ENCODE results near the gene GSX2. TPM values are rescaled to one million over a fixed set of nuclear protein-coding genes. Genes with fewer than 3 reads are reported as not detected.

Gene GSX2
- polyA plus RNA-seq, 1 donor (not counting 4 experiments of a cell fraction or from before 2014, with no cell fraction given): not detected

DNA sequence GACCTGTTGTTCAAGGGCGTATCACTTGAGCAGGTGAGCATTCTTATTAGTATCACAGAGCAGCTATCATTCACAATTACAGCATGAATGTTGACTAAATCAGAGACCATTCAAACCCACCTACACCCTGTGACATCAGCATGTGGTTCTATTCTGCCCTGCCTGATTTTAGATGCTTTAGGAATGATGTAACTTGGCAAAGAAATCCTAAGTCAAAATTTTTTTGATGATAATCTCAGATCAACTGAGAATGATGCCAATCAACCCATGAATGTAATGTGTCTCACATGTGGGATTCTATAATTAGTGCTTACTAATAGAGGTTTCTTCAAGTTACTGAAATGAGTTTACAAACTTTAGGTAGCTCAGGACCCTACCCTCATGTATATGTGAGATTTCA, 22.2 kb upstream of the GSX2 start:
- H3K4me2 ChIP-seq (ENCODE audit: control insufficient read depth, extremely low read depth, insufficient read depth, low read depth, low read length): peak overlapping the region; percentile 7

DNA sequence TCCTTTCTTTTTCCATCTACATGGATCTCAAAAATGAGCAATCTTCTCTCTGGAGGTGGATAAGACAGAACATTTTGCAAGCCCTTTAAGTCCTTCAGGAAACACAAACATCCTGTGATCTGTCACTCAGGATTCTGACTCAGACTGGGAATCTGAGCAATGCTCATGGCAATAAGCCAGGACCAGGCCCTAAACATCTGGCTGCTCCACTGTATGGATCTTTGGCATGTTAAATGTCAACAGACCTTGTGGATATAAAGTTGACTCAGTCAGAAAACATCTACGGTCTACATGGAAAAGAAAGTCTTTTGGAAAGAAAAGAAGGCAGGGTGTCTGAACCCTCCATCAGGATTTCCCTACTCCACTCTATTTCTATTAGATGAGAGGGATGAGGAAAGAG, 17.8 kb upstream of the GSX2 start:
- TF ChIP-seq, protein P1, sequence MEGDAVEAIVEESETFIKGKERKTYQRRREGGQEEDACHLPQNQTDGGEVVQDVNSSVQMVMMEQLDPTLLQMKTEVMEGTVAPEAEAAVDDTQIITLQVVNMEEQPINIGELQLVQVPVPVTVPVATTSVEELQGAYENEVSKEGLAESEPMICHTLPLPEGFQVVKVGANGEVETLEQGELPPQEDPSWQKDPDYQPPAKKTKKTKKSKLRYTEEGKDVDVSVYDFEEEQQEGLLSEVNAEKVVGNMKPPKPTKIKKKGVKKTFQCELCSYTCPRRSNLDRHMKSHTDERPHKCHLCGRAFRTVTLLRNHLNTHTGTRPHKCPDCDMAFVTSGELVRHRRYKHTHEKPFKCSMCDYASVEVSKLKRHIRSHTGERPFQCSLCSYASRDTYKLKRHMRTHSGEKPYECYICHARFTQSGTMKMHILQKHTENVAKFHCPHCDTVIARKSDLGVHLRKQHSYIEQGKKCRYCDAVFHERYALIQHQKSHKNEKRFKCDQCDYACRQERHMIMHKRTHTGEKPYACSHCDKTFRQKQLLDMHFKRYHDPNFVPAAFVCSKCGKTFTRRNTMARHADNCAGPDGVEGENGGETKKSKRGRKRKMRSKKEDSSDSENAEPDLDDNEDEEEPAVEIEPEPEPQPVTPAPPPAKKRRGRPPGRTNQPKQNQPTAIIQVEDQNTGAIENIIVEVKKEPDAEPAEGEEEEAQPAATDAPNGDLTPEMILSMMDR (optimal IDR thresholded peaks at IDR 0.05 in 1 of 3, IDR thresholded peaks at IDR 0.05 in 1 of 3, conservative IDR thresholded peaks at IDR 0.05 in 1 of 3; ENCODE audit: extremely low read depth in 1 of 3, insufficient read depth in 2 of 3, low read length in 3 of 3): no peak
- TF ChIP-seq EZH2 (IDR thresholded peaks at IDR 0.05; ENCODE audit: low read length): no peak
- Histone ChIP-seq H3K79me2 (ENCODE audit: control insufficient read depth, insufficient read depth, low read length) (no peaks in the 10 kb centered on the region), H3K4me3 (ENCODE audit: control insufficient read depth in 2 of 3, extremely low read depth in 1 of 3, insufficient read depth in 2 of 3, low read depth in 1 of 3, low read length in 3 of 3) (peak overlapping the region in 2 of 3 experiments; percentile 16 to 25), H3K4me1 (ENCODE audit: control insufficient read depth, extremely low read depth, insufficient read depth, low read length) (peaks cover 35% of the 10 kb centered on the region), H2AFZ (ENCODE audit: control insufficient read depth, low read length) (no peak overlapping the region), H3K27ac (ENCODE audit: control insufficient read depth, insufficient read depth, low read length) (peak overlapping the region; percentile 32), H4K20me1 (ENCODE audit: control insufficient read depth, extremely low read depth, insufficient read depth, low read length) (no peaks in the 10 kb centered on the region), H3K9me1 (ENCODE audit: control insufficient read depth, extremely low read depth, insufficient read depth, low read length) (no peaks in the 10 kb centered on the region), H3K4me2 (ENCODE audit: control insufficient read depth, extremely low read depth, insufficient read depth, low read depth, low read length) (peak overlapping the region; percentile 72), H3K9me3 (ENCODE audit: control insufficient read depth, low read depth, low read length) (no peaks in the 10 kb centered on the region), H3K9ac (ENCODE audit: control insufficient read depth, extremely low read depth, insufficient read depth, low read length) (no peak overlapping the region), H3K27me3 (ENCODE audit: control insufficient read depth, extremely low read depth, insufficient read depth, low read length) (no peaks in the 10 kb centered on the region), H3K36me3 (ENCODE audit: control insufficient read depth in 2 of 2, extremely low read depth in 1 of 2, insufficient read depth in 2 of 2, low read length in 2 of 2) (no peaks in the 10 kb centered on the region)
- peak; percentile 99 for FAIRE-seq
- dilution Hi-C loops (cut with MboI; ENCODE audit: extremely low pct_ligation_motif_present, low sequenced_read_pairs): no loop called here
- peak; percentile 86 for DNase-seq (ENCODE audit: low read depth, low spot score)

More for the DNA sequence above, 22.2 kb upstream of the GSX2 start:
- H3K9me3 ChIP-seq (ENCODE audit: control insufficient read depth, low read depth, low read length): no peaks in the 10 kb centered on the region
- no peak for TF ChIP-seq EZH2 (IDR thresholded peaks at IDR 0.05; ENCODE audit: low read length)
- TF ChIP-seq, protein P1 (optimal IDR thresholded peaks at IDR 0.05 in 1 of 3, IDR thresholded peaks at IDR 0.05 in 1 of 3, conservative IDR thresholded peaks at IDR 0.05 in 1 of 3; ENCODE audit: extremely low read depth in 1 of 3, insufficient read depth in 2 of 3, low read length in 3 of 3): no peak
- dilution Hi-C loops (cut with MboI; ENCODE audit: extremely low pct_ligation_motif_present, low sequenced_read_pairs): no loop called here
- no peak overlapping the region for H3K4me3 ChIP-seq (ENCODE audit: control insufficient read depth in 2 of 3, extremely low read depth in 1 of 3, insufficient read depth in 2 of 3, low read depth in 1 of 3, low read length in 3 of 3)
- no peaks in the 10 kb centered on the region for H3K79me2 ChIP-seq (ENCODE audit: control insufficient read depth, insufficient read depth, low read length)
- H3K9me1 ChIP-seq (ENCODE audit: control insufficient read depth, extremely low read depth, insufficient read depth, low read length): no peaks in the 10 kb centered on the region
- no peaks in the 10 kb centered on the region for H3K36me3 ChIP-seq (ENCODE audit: control insufficient read depth in 2 of 2, extremely low read depth in 1 of 2, insufficient read depth in 2 of 2, low read length in 2 of 2)
- H4K20me1 ChIP-seq (ENCODE audit: control insufficient read depth, extremely low read depth, insufficient read depth, low read length): no peaks in the 10 kb centered on the region
- H2AFZ ChIP-seq (ENCODE audit: control insufficient read depth, low read length): no peak overlapping the region
- H3K27ac ChIP-seq (ENCODE audit: control insufficient read depth, insufficient read depth, low read length): peak overlapping the region; percentile 5
- FAIRE-seq (peak; percentile 93), DNase-seq (ENCODE audit: low read depth, low spot score) (no peak)
- peaks cover 34% of the 10 kb centered on the region for H3K4me1 ChIP-seq (ENCODE audit: control insufficient read depth, extremely low read depth, insufficient read depth, low read length)
- no peaks in the 10 kb centered on the region for H3K27me3 ChIP-seq (ENCODE audit: control insufficient read depth, extremely low read depth, insufficient read depth, low read length)
- H3K9ac ChIP-seq (ENCODE audit: control insufficient read depth, extremely low read depth, insufficient read depth, low read length): no peak overlapping the region
